NB4 (cell line): Measurements from ENCODE around the gene ZNF143.

Experiments used
- POLR2A ChIP-seq: IDR thresholded peaks from 2 replicates; pipeline ENCODE4 v1.6.1; 2011; ENCODE audit warnings: mild to moderate bottlenecking; ENCODE audit not compliant: insufficient read length; ENCODE audit errors: extremely low read depth
- TF ChIP-seq, protein P1 (sequence below): IDR thresholded peaks from one replicate; pipeline ENCODE4 v1.5.1; 2012; ENCODE audit warnings: low read depth, low read length
- TF ChIP-seq, protein P2 (sequence below): IDR thresholded peaks from 2 replicates; pipeline ENCODE4 v1.6.1; 2011; ENCODE audit warnings: low read depth, low read length

DNA sequence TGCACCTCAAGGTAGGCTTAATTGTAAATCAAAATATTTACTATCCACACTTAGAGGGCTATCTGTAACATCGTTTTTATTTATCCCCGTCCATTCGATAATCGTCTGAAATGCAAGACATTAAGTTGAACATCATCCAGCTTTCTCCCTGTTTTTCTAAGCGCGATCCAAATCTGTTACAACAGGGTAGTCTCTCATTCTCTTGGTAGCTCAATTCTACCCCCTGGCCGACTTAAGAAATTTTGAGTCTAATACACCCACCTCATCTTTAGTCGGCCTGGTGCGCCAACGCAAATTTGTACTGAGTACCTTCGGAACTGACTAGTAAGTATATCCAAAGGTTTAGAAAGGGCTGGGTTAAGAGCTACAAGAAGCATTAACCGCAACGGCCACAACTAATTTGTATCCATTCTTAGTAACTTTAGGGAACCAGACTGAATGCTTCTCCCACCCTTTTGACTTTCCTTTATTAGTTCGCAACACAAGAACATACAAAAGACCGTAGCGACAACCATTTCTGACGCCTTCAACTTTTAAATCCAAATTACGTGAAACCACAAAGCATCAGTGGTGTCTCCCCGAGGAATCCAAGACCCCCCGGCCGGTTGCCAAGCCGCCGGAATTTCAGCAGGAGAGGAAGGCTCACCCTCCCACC, 1.0 kb upstream of the ZNF143 start:
- TF ChIP-seq POLR2A: no peak
- TF ChIP-seq, protein P1, sequence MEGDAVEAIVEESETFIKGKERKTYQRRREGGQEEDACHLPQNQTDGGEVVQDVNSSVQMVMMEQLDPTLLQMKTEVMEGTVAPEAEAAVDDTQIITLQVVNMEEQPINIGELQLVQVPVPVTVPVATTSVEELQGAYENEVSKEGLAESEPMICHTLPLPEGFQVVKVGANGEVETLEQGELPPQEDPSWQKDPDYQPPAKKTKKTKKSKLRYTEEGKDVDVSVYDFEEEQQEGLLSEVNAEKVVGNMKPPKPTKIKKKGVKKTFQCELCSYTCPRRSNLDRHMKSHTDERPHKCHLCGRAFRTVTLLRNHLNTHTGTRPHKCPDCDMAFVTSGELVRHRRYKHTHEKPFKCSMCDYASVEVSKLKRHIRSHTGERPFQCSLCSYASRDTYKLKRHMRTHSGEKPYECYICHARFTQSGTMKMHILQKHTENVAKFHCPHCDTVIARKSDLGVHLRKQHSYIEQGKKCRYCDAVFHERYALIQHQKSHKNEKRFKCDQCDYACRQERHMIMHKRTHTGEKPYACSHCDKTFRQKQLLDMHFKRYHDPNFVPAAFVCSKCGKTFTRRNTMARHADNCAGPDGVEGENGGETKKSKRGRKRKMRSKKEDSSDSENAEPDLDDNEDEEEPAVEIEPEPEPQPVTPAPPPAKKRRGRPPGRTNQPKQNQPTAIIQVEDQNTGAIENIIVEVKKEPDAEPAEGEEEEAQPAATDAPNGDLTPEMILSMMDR: no peak
- TF ChIP-seq, protein P2, sequence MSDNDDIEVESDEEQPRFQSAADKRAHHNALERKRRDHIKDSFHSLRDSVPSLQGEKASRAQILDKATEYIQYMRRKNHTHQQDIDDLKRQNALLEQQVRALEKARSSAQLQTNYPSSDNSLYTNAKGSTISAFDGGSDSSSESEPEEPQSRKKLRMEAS: no peak
